ENCODE data around the gene BRS3. TPM values are rescaled to one million over a fixed set of nuclear protein-coding genes. Genes with fewer than 3 reads are reported as not detected.

BRS3 gene
- total and polyA plus RNA-seq, 10 of the 15 experiments (the other 5 are each of a cell fraction or from before 2014, with no cell fraction given), result not detected

DNA sequence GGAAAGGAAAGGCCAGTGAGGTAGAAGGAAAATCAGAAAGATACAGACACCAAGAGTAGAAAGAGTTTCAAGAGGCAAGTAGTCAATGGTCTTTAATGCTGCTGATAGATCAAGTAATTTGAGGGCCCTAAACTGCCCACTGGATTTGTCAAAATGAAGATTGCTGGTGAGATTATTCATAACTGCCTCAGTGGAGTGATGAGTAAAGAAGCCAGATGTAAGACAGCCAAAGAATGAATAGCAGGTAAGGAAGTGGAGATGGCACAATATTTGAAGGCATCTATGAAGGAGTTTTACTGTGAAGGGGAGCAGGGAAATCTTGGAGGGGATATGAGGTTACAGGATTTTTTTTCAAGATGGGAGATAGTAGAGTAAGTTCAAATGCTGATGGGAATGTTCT lies 39.8 kb upstream of the BRS3 start:
- Histone ChIP-seq H2AFZ (ENCODE audit: control insufficient read depth, low read depth, low read length) (no peak overlapping the region), H4K20me1 (ENCODE audit: control insufficient read depth, insufficient read depth) (no peaks in the 10 kb centered on the region), H3K9me3 (replicated peaks; ENCODE audit: control insufficient read depth, insufficient read depth, low read length) (no peaks in the 10 kb centered on the region), H3K4me1 (ENCODE audit: control insufficient read depth, insufficient read depth, low read length) (no peaks in the 10 kb centered on the region), H3K27ac (ENCODE audit: control insufficient read depth, insufficient read depth) (no peak overlapping the region), H3K4me3 (no peak overlapping the region), H3K79me2 (ENCODE audit: control insufficient read depth, insufficient read depth, low read length) (no peaks in the 10 kb centered on the region), H3K9ac (ENCODE audit: control insufficient read depth, insufficient read depth, low read length) (no peak overlapping the region), H3K4me2 (ENCODE audit: control insufficient read depth, insufficient read depth) (no peak overlapping the region), H3K36me3 (ENCODE audit: control insufficient read depth in 2 of 2, insufficient read depth in 2 of 2, low read length in 1 of 2) (no peaks in the 10 kb centered on the region), H3K27me3 (replicated peaks in 1 of 2; ENCODE audit: control insufficient read depth in 2 of 2, insufficient read depth in 2 of 2, low read length in 1 of 2) (no peaks in the 10 kb centered on the region)
- no peak for DNase-seq (ENCODE audit: low read depth, low spot score)
- FAIRE-seq, result no peak
- POLR2A ChIA-PET, result no interaction called here
- no TSS peak for BruUV-seq (replicated peaks)
- RAD21 ChIA-PET (ENCODE audit: unreplicated experiment), result no interaction called here
- ATAC-seq, result no peak
- CTCF ChIA-PET, result no interaction called here
- intact Hi-C loops (cut with micrococcal nuclease; ENCODE audit: unreplicated experiment), result no loop called here
- SMC1A ChIA-PET (ENCODE audit: uncharacterized antibody, unreplicated experiment), result no interaction called here
- in situ Hi-C loops (cut with MboI), result no loop called here
- no peak for TF ChIP-seq ETV6 (conservative IDR thresholded peaks at IDR 0.05 in 1 of 2, IDR thresholded peaks at IDR 0.05 in 1 of 2; ENCODE audit: borderline replicate concordance in 1 of 2, low read depth in 1 of 2)
- TF ChIP-seq, protein P1, sequence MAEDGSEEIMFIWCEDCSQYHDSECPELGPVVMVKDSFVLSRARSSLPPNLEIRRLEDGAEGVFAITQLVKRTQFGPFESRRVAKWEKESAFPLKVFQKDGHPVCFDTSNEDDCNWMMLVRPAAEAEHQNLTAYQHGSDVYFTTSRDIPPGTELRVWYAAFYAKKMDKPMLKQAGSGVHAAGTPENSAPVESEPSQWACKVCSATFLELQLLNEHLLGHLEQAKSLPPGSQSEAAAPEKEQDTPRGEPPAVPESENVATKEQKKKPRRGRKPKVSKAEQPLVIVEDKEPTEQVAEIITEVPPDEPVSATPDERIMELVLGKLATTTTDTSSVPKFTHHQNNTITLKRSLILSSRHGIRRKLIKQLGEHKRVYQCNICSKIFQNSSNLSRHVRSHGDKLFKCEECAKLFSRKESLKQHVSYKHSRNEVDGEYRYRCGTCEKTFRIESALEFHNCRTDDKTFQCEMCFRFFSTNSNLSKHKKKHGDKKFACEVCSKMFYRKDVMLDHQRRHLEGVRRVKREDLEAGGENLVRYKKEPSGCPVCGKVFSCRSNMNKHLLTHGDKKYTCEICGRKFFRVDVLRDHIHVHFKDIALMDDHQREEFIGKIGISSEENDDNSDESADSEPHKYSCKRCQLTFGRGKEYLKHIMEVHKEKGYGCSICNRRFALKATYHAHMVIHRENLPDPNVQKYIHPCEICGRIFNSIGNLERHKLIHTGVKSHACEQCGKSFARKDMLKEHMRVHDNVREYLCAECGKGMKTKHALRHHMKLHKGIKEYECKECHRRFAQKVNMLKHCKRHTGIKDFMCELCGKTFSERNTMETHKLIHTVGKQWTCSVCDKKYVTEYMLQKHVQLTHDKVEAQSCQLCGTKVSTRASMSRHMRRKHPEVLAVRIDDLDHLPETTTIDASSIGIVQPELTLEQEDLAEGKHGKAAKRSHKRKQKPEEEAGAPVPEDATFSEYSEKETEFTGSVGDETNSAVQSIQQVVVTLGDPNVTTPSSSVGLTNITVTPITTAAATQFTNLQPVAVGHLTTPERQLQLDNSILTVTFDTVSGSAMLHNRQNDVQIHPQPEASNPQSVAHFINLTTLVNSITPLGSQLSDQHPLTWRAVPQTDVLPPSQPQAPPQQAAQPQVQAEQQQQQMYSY (CRISPR knock-in tag; IDR thresholded peaks at IDR 0.05), result no peak
- no peak for TF ChIP-seq CBX5 (IDR thresholded peaks at IDR 0.05; ENCODE audit: low read depth)
- TF ChIP-seq, protein P2, sequence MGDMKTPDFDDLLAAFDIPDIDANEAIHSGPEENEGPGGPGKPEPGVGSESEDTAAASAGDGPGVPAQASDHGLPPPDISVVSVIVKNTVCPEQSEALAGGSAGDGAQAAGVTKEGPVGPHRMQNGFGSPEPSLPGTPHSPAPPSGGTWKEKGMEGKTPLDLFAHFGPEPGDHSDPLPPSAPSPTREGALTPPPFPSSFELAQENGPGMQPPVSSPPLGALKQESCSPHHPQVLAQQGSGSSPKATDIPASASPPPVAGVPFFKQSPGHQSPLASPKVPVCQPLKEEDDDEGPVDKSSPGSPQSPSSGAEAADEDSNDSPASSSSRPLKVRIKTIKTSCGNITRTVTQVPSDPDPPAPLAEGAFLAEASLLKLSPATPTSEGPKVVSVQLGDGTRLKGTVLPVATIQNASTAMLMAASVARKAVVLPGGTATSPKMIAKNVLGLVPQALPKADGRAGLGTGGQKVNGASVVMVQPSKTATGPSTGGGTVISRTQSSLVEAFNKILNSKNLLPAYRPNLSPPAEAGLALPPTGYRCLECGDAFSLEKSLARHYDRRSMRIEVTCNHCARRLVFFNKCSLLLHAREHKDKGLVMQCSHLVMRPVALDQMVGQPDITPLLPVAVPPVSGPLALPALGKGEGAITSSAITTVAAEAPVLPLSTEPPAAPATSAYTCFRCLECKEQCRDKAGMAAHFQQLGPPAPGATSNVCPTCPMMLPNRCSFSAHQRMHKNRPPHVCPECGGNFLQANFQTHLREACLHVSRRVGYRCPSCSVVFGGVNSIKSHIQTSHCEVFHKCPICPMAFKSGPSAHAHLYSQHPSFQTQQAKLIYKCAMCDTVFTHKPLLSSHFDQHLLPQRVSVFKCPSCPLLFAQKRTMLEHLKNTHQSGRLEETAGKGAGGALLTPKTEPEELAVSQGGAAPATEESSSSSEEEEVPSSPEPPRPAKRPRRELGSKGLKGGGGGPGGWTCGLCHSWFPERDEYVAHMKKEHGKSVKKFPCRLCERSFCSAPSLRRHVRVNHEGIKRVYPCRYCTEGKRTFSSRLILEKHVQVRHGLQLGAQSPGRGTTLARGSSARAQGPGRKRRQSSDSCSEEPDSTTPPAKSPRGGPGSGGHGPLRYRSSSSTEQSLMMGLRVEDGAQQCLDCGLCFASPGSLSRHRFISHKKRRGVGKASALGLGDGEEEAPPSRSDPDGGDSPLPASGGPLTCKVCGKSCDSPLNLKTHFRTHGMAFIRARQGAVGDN (IDR thresholded peaks at IDR 0.05), result no peak
- TF ChIP-seq, protein P3, sequence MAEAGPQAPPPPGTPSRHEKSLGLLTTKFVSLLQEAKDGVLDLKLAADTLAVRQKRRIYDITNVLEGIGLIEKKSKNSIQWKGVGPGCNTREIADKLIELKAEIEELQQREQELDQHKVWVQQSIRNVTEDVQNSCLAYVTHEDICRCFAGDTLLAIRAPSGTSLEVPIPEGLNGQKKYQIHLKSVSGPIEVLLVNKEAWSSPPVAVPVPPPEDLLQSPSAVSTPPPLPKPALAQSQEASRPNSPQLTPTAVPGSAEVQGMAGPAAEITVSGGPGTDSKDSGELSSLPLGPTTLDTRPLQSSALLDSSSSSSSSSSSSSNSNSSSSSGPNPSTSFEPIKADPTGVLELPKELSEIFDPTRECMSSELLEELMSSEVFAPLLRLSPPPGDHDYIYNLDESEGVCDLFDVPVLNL (IDR thresholded peaks at IDR 0.05; ENCODE audit: low read depth, low read length), result no peak
- TF ChIP-seq, protein P4, sequence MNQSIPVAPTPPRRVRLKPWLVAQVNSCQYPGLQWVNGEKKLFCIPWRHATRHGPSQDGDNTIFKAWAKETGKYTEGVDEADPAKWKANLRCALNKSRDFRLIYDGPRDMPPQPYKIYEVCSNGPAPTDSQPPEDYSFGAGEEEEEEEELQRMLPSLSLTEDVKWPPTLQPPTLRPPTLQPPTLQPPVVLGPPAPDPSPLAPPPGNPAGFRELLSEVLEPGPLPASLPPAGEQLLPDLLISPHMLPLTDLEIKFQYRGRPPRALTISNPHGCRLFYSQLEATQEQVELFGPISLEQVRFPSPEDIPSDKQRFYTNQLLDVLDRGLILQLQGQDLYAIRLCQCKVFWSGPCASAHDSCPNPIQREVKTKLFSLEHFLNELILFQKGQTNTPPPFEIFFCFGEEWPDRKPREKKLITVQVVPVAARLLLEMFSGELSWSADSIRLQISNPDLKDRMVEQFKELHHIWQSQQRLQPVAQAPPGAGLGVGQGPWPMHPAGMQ (IDR thresholded peaks at IDR 0.05; ENCODE audit: borderline replicate concordance), result no peak
- TF ChIP-seq POLR2AphosphoS5 (IDR thresholded peaks at IDR 0.05; ENCODE audit: low read length), result no peak
- TF ChIP-seq, protein P5, sequence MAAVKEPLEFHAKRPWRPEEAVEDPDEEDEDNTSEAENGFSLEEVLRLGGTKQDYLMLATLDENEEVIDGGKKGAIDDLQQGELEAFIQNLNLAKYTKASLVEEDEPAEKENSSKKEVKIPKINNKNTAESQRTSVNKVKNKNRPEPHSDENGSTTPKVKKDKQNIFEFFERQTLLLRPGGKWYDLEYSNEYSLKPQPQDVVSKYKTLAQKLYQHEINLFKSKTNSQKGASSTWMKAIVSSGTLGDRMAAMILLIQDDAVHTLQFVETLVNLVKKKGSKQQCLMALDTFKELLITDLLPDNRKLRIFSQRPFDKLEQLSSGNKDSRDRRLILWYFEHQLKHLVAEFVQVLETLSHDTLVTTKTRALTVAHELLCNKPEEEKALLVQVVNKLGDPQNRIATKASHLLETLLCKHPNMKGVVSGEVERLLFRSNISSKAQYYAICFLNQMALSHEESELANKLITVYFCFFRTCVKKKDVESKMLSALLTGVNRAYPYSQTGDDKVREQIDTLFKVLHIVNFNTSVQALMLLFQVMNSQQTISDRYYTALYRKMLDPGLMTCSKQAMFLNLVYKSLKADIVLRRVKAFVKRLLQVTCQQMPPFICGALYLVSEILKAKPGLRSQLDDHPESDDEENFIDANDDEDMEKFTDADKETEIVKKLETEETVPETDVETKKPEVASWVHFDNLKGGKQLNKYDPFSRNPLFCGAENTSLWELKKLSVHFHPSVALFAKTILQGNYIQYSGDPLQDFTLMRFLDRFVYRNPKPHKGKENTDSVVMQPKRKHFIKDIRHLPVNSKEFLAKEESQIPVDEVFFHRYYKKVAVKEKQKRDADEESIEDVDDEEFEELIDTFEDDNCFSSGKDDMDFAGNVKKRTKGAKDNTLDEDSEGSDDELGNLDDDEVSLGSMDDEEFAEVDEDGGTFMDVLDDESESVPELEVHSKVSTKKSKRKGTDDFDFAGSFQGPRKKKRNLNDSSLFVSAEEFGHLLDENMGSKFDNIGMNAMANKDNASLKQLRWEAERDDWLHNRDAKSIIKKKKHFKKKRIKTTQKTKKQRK (IDR thresholded peaks at IDR 0.05; ENCODE audit: low read depth, low read length), result no peak

Measured in GM12878 (cell line).